Measurements from ENCODE around the gene CDC42BPB.

CDC42BPB gene

GRCh38 chr14:103016594-103016993 lies 40.8 kb downstream of the CDC42BPB start:
- no peak for DNase-seq

- DNase-seq, result no peak
Measured at GRCh38 chr14:103016071-103016470, 41.3 kb downstream of the CDC42BPB start.

GRCh38 chr14:103015426-103015825 lies 41.9 kb downstream of the CDC42BPB start:
- DNase-seq, result no peak

- DNase-seq, result peak; percentile 40 to 45
Measured at GRCh38 chr14:103014466-103015228, 42.7 kb downstream of the CDC42BPB start.

- no peak for DNase-seq
Measured at GRCh38 chr14:103013028-103013427, 44.3 kb downstream of the CDC42BPB start.

- DNase-seq, result no peak
Measured at GRCh38 chr14:103009559-103009958, 47.8 kb downstream of the CDC42BPB start.

- no peak for DNase-seq
Measured at GRCh38 chr14:103008768-103009357, 48.5 kb downstream of the CDC42BPB start.

- DNase-seq, result no peak
Measured at GRCh38 chr14:103008126-103008525, 49.2 kb downstream of the CDC42BPB start.

- no peak for DNase-seq
Measured at GRCh38 chr14:103007555-103007954, 49.8 kb downstream of the CDC42BPB start.

GRCh38 chr14:103006991-103007520 lies 50.3 kb downstream of the CDC42BPB start:
- DNase-seq, result no peak

- DNase-seq, result no peak
Measured at GRCh38 chr14:103006106-103006505, 51.2 kb downstream of the CDC42BPB start.

- no peak for DNase-seq
Measured at GRCh38 chr14:103003850-103004249, 53.5 kb downstream of the CDC42BPB start.

GRCh38 chr14:103003351-103003615 lies 54.1 kb downstream of the CDC42BPB start:
- no peak for DNase-seq

GRCh38 chr14:103002578-103003350 lies 54.6 kb downstream of the CDC42BPB start:
- DNase-seq, result no peak

- no peak for DNase-seq
Measured at GRCh38 chr14:103001651-103002396, 55.5 kb downstream of the CDC42BPB start.

- DNase-seq, result no peak
Measured at GRCh38 chr14:103001226-103001625, 56.1 kb downstream of the CDC42BPB start.

GRCh38 chr14:103000291-103000921 lies 56.9 kb downstream of the CDC42BPB start:
- DNase-seq, result no peak

GRCh38 chr14:102999227-102999895 lies 58.0 kb downstream of the CDC42BPB start:
- no peak for DNase-seq

- DNase-seq, result no peak
Measured at GRCh38 chr14:102998393-102998792, 59.0 kb downstream of the CDC42BPB start.

GRCh38 chr14:102996941-102997340 lies 60.4 kb downstream of the CDC42BPB start:
- no peak for DNase-seq

- DNase-seq, result no peak
Measured at GRCh38 chr14:102994689-102995088, 62.7 kb downstream of the CDC42BPB start.

GRCh38 chr14:102993523-102993922 lies 63.8 kb downstream of the CDC42BPB start:
- DNase-seq, result no peak
